Activated CD4-positive, alpha-beta T cell treated with anti-CD3 and anti-CD28 coated beads for 36 hours (primary cell): Measurements from ENCODE around the gene KIF4A. TPM values are rescaled to one million over a fixed set of nuclear protein-coding genes. Genes with fewer than 3 reads are reported as not detected.
A peak's percentile ranks its signal among the peaks of the same experiment; 100 is the strongest.
"Not testable (repeated sequence)": the region's sequence is repeated elsewhere in the genome, so short reads cannot be mapped to it uniquely, and the experiment has no call there.

ENCODE experiments used
- ATAC-seq: fragments of 200-7000 bp; cut with Tn5 transposase; one replicate; pipeline ENCODE4 v1.10.0; 2021; ENCODE audit warnings: mild to moderate bottlenecking, moderate library complexity
- CTCF ChIA-PET: fragments of 350-600 bp; sonication (Branson Sonifier 250); formaldehyde crosslinking; loops from one replicate; lab custom pipeline; 2021; ENCODE audit warnings: antibody characterized with exemption; lab: Charles Lee
- POLR2A ChIA-PET: fragments of 350-600 bp; sonication (Branson Sonifier 250); formaldehyde crosslinking; loops from one replicate; lab custom pipeline; 2021; ENCODE audit warnings: antibody characterized with exemption, inconsistent platforms; lab: Charles Lee
- DNase-seq: peaks from one replicate; pipeline ENCODE4 v3.0.0-alpha.2; 2020
- H3K27ac Mint-ChIP-seq: one replicate; pipeline ENCODE4 v1.8.0; 2021; ENCODE audit warnings: mixed read lengths
- H3K27me3 Mint-ChIP-seq: one replicate; pipeline ENCODE4 v1.8.0; 2021; ENCODE audit warnings: mixed read lengths
- H3K36me3 Mint-ChIP-seq: one replicate; pipeline ENCODE4 v1.8.0; 2021; ENCODE audit warnings: low read depth, mixed read lengths
- H3K4me1 Mint-ChIP-seq: one replicate; pipeline ENCODE4 v1.8.0; 2021; ENCODE audit warnings: mixed read lengths
- H3K4me3 Mint-ChIP-seq: one replicate; pipeline ENCODE4 v1.8.0; 2021; ENCODE audit warnings: mild to moderate bottlenecking, moderate library complexity, mixed read lengths
- H3K9me3 Mint-ChIP-seq: one replicate; pipeline ENCODE4 v1.8.0; 2021; ENCODE audit warnings: low read depth, mixed read lengths
- intact Hi-C, 2 experiments: fragments of 100-400 bp; cut with DNase I in 1 of 2; cut with micrococcal nuclease in 1 of 2; formaldehyde crosslinking; loops; one replicate each; pipeline versions ENCODE4 v1.14.2 to v1.15.1; 2022 to 2024; cut with DNase I, micrococcal nuclease
- total RNA-seq, 2 experiments: library from RNA; stranded (reverse); gene quantifications; one replicate each; pipeline ENCODE4 v1.2.3, GENCODE V29; 2021

The KIF4A gene
- total RNA-seq, 2 experiments from 2014 or later: 21.2 to 25.4 TPM

- intact Hi-C loops: no loop called here
- CTCF ChIA-PET: no interaction called here
- H3K36me3 Mint-ChIP-seq: peaks cover 2% of the 10 kb centered on the region
Measured at GRCh38 chrX:70254909-70255308, 35.0 kb upstream of the KIF4A start.

DNA sequence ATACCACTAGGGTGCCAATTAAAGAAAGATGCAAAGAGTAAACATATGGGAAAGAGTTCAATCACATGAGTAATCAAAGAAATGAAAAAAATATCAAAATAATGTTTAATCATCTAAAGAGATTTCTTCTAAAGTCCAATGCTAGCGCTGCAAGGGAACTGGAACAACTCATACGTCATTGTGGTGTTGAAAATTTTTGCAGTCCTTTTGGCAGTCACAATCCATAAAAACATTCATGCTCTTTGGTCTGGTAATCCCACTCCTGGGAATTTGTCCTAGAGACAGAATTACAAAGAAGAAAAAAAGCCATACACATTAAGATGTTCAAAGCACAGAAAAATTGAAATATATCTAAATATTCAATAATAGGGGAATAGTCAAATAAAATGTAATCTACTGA lies 34.5 kb upstream of the KIF4A start:
- H3K27ac Mint-ChIP-seq: no peak overlapping the region
- no peak overlapping the region for H3K4me3 Mint-ChIP-seq
- H3K27me3 Mint-ChIP-seq: no peaks in the 10 kb centered on the region
- no peaks in the 10 kb centered on the region for H3K9me3 Mint-ChIP-seq
- DNase-seq (no peak), ATAC-seq (no peak)
- peaks cover 2% of the 10 kb centered on the region for H3K36me3 Mint-ChIP-seq
- intact Hi-C loops: no loop called here
- ChIA-PET CTCF (no interaction called here), POLR2A (no interaction called here)
- H3K4me1 Mint-ChIP-seq: peaks cover 25% of the 10 kb centered on the region

More at GRCh38 chrX:70254909-70255308, 35.0 kb upstream of the KIF4A start:
- Mint-ChIP-seq H3K27me3 (no peaks in the 10 kb centered on the region), H3K4me1 (peaks cover 25% of the 10 kb centered on the region), H3K4me3 (no peak overlapping the region), H3K27ac (no peak overlapping the region), H3K9me3 (no peaks in the 10 kb centered on the region)
- ATAC-seq: no peak
- no peak for DNase-seq
- POLR2A ChIA-PET: no interaction called here

- intact Hi-C loops: no loop called here
- peaks cover 24% of the 10 kb centered on the region for H3K4me1 Mint-ChIP-seq
- H3K27me3 Mint-ChIP-seq: no peaks in the 10 kb centered on the region
- POLR2A ChIA-PET: no interaction called here
- ATAC-seq (no peak), DNase-seq (no peak)
- H3K4me3 Mint-ChIP-seq: no peak overlapping the region
- H3K27ac Mint-ChIP-seq: no peak overlapping the region
- CTCF ChIA-PET: no interaction called here
- H3K36me3 Mint-ChIP-seq: peaks cover 2% of the 10 kb centered on the region
- H3K9me3 Mint-ChIP-seq: no peaks in the 10 kb centered on the region
Measured at GRCh38 chrX:70257423-70258288, 32.2 kb upstream of the KIF4A start.

DNA sequence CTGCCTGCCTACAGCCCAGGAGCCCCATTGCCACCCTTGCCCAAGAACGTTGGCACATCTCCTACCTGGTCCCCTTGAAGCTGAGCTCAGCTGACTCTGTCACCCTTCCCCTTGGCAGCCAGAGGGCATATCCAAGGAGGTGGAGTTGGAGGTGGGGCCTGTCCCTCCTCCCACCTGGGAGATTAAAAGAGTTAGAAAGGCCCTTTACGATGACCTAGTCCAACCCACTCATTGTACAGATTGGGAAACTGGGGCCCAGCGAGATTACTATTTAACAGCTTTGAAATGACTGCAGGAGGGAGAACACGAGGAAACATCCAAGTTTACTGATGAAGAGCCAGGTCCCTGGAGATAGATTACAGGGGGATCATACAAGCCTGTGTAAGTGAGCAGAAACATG lies 29.8 kb upstream of the KIF4A start, which contains the start of gene P2RY4:
Gene P2RY4, minus strand, starts transcription at position 101 of the 400 bp plus-strand sequence. CDS start 580 bp downstream, outside the sequence.
- ATAC-seq: no peak
- no peaks in the 10 kb centered on the region for H3K36me3 Mint-ChIP-seq
- H3K9me3 Mint-ChIP-seq: no peaks in the 10 kb centered on the region
- intact Hi-C loops: no loop called here
- no peak for DNase-seq
- no peak within 1 kb of the TSS for H3K4me3 Mint-ChIP-seq
- H3K27ac Mint-ChIP-seq: no peak within 1 kb of the TSS
- H3K27me3 Mint-ChIP-seq: no peaks in the 10 kb centered on the region
- H3K4me1 Mint-ChIP-seq: no peaks in the 10 kb centered on the region
- POLR2A ChIA-PET: no interaction called here
- CTCF ChIA-PET: interaction anchor here (1.1 kb wide), 1 partner anchor 14 kb away, joined by 3 read pairs; no protein-coding TSS in a partner anchor

DNA sequence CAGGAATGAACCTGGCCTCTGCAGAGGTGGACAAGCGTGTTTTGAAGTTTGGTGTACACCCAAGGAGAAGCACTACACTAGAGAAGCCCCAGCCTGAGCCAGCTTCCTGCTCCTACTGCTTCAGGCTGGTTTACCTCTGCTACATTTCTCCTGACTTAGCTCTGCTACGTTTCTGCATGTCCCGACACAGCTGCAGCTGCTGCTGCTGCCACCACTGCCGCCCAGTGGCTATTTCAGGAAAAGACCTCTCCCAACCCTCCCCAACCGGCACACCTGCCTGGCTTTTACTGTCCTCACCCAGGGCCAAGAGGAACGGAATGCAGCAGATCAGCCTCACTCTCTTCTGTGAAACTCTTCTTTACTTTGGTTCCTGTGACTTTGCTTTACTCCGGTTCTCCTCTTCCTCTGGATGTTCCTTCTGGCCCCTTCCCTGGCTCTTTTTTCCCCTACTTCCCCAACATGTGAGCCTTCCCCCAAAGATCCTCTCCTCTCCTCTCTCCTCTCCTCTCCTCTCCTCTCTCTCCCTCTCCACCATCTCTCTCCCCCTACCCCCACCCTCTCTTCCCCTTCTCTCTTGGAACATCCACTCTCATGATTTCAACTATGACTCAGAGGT lies 26.8 kb upstream of the KIF4A start:
- POLR2A ChIA-PET: no interaction called here
- CTCF ChIA-PET: interaction anchor here (0.6 to 1.6 kb wide), 6 partner anchors 10 to 115 kb away, joined by 3 to 7 read pairs (median 4); no protein-coding TSS in a partner anchor
- DNase-seq (peak; percentile 71), ATAC-seq (peak; percentile 83)
- intact Hi-C loops: loop anchor here (1.0 to 2.0 kb wide), 2 partner anchors 66 kb away; no protein-coding TSS in a partner anchor
- Mint-ChIP-seq H3K36me3 (no peaks in the 10 kb centered on the region), H3K27me3 (no peaks in the 10 kb centered on the region), H3K9me3 (no peaks in the 10 kb centered on the region), H3K27ac (no peak overlapping the region), H3K4me1 (no peaks in the 10 kb centered on the region), H3K4me3 (no peak overlapping the region)

DNA sequence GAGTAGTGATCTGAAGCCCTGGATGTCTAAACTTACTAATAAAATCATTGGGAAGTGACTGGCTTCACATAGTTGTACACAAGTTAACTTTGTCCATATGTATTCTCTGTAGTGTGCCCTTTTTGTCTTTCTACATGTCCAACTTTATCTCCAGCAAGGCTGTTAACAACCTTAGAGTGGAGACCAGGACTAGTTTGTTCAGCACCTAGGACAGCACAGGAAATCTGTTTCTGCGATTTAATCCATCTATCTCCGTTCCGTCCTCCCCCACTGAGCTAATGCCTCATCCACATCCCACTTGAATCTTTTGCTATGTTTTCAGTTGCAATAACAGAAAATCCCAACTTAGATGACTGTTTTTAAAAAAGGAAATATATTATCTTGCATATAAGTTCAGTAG lies 25.1 kb upstream of the KIF4A start:
- no peaks in the 10 kb centered on the region for H3K4me1 Mint-ChIP-seq
- H3K27ac Mint-ChIP-seq: no peak overlapping the region
- no peak for DNase-seq
- POLR2A ChIA-PET: no interaction called here
- CTCF ChIA-PET: no interaction called here
- H3K27me3 Mint-ChIP-seq: no peaks in the 10 kb centered on the region
- intact Hi-C loops: no loop called here
- H3K36me3 Mint-ChIP-seq: no peaks in the 10 kb centered on the region
- no peaks in the 10 kb centered on the region for H3K9me3 Mint-ChIP-seq
- H3K4me3 Mint-ChIP-seq: no peak overlapping the region
- no peak for ATAC-seq

- DNase-seq (no peak), ATAC-seq (no peak)
- ChIA-PET CTCF (interaction anchor here (0.7 kb wide), 1 partner anchor 314 kb away, joined by 3 read pairs; no protein-coding TSS in a partner anchor), POLR2A (no interaction called here)
- Mint-ChIP-seq H3K9me3 (no peaks in the 10 kb centered on the region), H3K4me1 (no peaks in the 10 kb centered on the region), H3K4me3 (no peak within 1 kb of the TSS), H3K27me3 (no peaks in the 10 kb centered on the region), H3K36me3 (no peaks in the 10 kb centered on the region), H3K27ac (no peak within 1 kb of the TSS)
- intact Hi-C loops: no loop called here
Measured at GRCh38 chrX:70268034-70268433, 21.9 kb upstream of the KIF4A start, which contains the start of gene ARR3. TSS of gene ARR3 (plus strand) at chrX:70268334. CDS start at chrX:70269386, 1,052 bp downstream.

- H3K27ac Mint-ChIP-seq, H3K4me3 Mint-ChIP-seq, H3K27me3 Mint-ChIP-seq, H3K4me1 Mint-ChIP-seq, POLR2A ChIA-PET, ATAC-seq, H3K36me3 Mint-ChIP-seq, H3K9me3 Mint-ChIP-seq, intact Hi-C loops, DNase-seq: not testable (repeated sequence)
- CTCF ChIA-PET: interaction anchor here (0.6 to 1.4 kb wide), 3 partner anchors 10 to 985 kb away, joined by 3 read pairs; no protein-coding TSS in a partner anchor
Measured at GRCh38 chrX:70274029-70274428, 15.9 kb upstream of the KIF4A start.

DNA sequence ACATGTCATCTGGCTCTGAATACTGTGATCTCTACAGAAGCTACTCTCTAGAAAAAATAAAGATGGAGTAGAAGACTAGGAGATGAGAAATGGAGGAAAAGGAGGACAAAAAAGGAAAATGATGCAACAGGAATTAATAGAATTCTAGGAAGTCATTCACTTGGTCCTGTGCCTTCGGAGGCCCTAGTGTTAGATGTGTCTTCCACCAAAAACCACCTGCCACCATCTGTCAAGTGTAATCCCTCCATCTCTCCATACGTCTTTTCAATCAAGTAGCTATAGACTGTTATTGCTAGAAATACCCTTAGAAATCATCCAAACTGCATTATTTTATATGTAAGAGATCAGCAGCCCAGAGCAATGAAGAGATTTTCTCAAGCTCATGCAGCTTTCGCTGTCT lies 10.8 kb upstream of the KIF4A start:
- Mint-ChIP-seq H3K27me3 (no peaks in the 10 kb centered on the region), H3K9me3 (no peaks in the 10 kb centered on the region), H3K27ac (no peak overlapping the region), H3K36me3 (no peaks in the 10 kb centered on the region), H3K4me1 (no peaks in the 10 kb centered on the region), H3K4me3 (no peak overlapping the region)
- no peak for DNase-seq
- POLR2A ChIA-PET: no interaction called here
- intact Hi-C loops: no loop called here
- no peak for ATAC-seq
- CTCF ChIA-PET: interaction anchor here (1.0 kb wide), 1 partner anchor 9 kb away, joined by 3 read pairs; no protein-coding TSS in a partner anchor

GRCh38 chrX:70280573-70280972 lies 9.3 kb upstream of the KIF4A start:
- no peak for ATAC-seq
- Mint-ChIP-seq H3K9me3 (no peaks in the 10 kb centered on the region), H3K4me3 (no peak overlapping the region), H3K27me3 (no peaks in the 10 kb centered on the region), H3K27ac (no peak overlapping the region), H3K36me3 (peaks cover 2% of the 10 kb centered on the region), H3K4me1 (no peaks in the 10 kb centered on the region)
- POLR2A ChIA-PET: no interaction called here
- CTCF ChIA-PET: interaction anchor here (0.6 kb wide), 1 partner anchor 1824 kb away, joined by 4 read pairs; no protein-coding TSS in a partner anchor
- intact Hi-C loops: no loop called here
- no peak for DNase-seq

DNA sequence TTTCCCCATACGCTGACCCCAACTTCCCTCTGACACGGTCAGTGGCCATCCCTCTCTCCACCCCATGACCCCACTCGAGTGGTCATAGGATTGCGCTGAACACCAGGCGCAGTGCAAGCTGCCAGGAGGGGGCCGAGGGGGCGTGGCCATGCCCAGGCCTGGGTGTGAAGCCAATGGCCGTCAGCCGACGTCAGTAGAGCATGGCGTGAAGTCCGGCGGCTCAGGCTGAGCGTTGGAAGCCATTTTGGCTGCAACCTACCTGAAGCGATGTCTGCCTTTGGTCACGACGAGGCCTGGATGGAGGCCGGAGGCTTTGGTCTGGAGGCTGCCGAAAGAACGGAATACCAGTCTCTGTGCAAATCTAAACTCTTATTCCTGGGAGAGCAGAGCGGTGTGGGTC lies 8.0 kb upstream of the KIF4A start, which contains the start of gene RAB41:
Gene RAB41, plus strand, starts transcription at position 222 of the 400 bp plus-strand sequence. Its CDS starts 46 bp downstream, at position 268.
- H3K4me1 Mint-ChIP-seq: no peaks in the 10 kb centered on the region
- ChIA-PET POLR2A (no interaction called here), CTCF (no interaction called here)
- H3K27ac Mint-ChIP-seq: no peak within 1 kb of the TSS
- no peaks in the 10 kb centered on the region for H3K9me3 Mint-ChIP-seq
- H3K27me3 Mint-ChIP-seq: no peaks in the 10 kb centered on the region
- H3K4me3 Mint-ChIP-seq: no peak within 1 kb of the TSS
- intact Hi-C loops: no loop called here
- H3K36me3 Mint-ChIP-seq: peaks cover 7% of the 10 kb centered on the region
- DNase-seq: no peak
- ATAC-seq: no peak
